Uterus (tissue), 4 donors: ENCODE data around the gene DPP6. TPM values are rescaled to one million over a fixed set of nuclear protein-coding genes. Genes with fewer than 3 reads are reported as not detected.

ENCODE experiments used
- DNase-seq, 2 donors: peaks; one replicate each; pipeline ENCODE4 v3.0.0-alpha.2; 2019 to 2020
- H3K27ac ChIP-seq, 2 donors: fragments of 200-600 bp; sonication (generic); 1 replicate in 1 of 2; 2 replicates in 1 of 2; pipeline ENCODE4 v1.5.1; 2016 to 2018
- H3K27me3 ChIP-seq, 2 donors: fragments of 200-600 bp; sonication (generic); one replicate each; pipeline ENCODE4 v1.5.1; 2018 to 2019; ENCODE audit warnings: control low read depth in 1 of 2
- H3K36me3 ChIP-seq, 2 donors: fragments of 200-600 bp; sonication (generic); one replicate each; pipeline ENCODE4 v1.5.1; 2019; ENCODE audit warnings: control low read depth in 1 of 2
- H3K4me1 ChIP-seq, 2 donors: fragments of 200-600 bp; sonication (generic); one replicate each; pipeline ENCODE4 v1.5.1; 2018 to 2019; ENCODE audit warnings: control low read depth in 1 of 2
- H3K4me3 ChIP-seq, 2 donors: fragments of 200-600 bp; sonication (generic); 1 replicate in 1 of 2; 2 replicates in 1 of 2; pipeline ENCODE4 v1.5.1; 2018 to 2019; ENCODE audit warnings: mild to moderate bottlenecking in 1 of 2
- H3K9me3 ChIP-seq, 2 donors: fragments of 200-600 bp; sonication (generic); one replicate each; pipeline ENCODE4 v1.5.1; 2019; ENCODE audit warnings: control low read depth in 1 of 2
- POLR2A ChIP-seq, 2 donors: fragments of 450-650 bp; IDR thresholded peaks; one replicate each; pipeline ENCODE4 v1.6.1; 2016; ENCODE audit warnings: antibody characterized with exemption in 2 of 2, mild to moderate bottlenecking in 1 of 2, moderate library complexity in 1 of 2
- intact Hi-C: fragments of 100-400 bp; cut with DNase I; formaldehyde crosslinking; loops from one replicate; pipeline ENCODE4 v1.15.1; 2023; ENCODE audit warnings: low total_unique reads
- total RNA-seq, 4 donors: library from RNA; depleted of rRNA in 3 of 4; stranded (reverse); fragments of >200 nt in 3 of 4; gene quantifications; one replicate each; pipeline versions ENCODE4 v1.1.0 to v1.2.4, GENCODE V29; 2014 to 2023
- TF ChIP-seq, protein P1 (sequence below), 4 experiments: fragments of 200-600 bp in 2 of 4; fragments of 450-650 bp in 2 of 4; sonication (generic) in 2 of 4; IDR thresholded peaks; one replicate each; pipeline ENCODE4 v1.5.1; 2016 to 2019; ENCODE audit warnings: antibody characterized with exemption in 4 of 4, mild to moderate bottlenecking in 2 of 4, moderate library complexity in 1 of 4
- donor health status: DM: yes; HTN: yes; CAD: no.

Gene DPP6
- total RNA-seq, 4 donors from 2014 or later = 4.1 to 107 (median 42.7) TPM

DNA sequence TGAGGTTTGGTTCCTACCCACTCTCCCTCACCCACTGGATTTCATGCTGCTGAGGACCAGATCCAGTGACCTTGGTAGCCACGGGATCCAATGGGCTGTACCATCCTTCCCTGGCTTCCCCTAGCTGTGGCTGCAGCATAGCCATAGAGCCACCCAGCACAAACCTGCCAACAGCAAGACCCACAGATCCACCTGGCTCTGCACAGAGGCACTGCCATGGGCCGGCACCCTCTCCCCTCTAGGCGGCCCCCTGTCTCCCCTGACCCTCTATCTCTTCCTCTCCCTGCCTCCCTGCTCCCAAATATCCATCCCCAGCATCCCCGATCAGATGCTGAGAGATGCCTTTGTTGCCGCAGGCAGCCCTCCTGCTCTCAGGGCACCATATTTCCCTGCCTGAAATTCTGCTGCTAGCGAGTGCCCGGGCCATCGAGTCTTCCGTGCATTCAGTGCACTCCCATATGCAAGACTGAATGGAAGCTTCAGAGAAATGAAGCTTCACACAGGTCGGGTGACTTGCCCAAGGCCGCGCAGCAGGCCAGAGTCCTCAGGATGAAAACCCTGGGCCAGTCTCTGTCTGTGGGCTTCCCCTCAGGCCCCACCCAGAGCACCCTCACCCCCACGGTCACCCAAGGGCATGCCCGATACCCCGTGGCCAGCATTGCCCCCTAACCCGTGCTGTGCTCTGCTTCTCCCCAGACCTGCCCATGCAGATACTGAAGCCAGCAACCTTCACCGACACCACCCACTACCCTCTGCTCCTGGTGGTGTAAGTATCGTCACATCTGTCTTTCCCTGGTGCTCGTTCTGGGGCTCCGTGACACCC, 819.9 kb downstream of the DPP6 start:
- no peak overlapping the region for H3K4me3 ChIP-seq
- H3K27me3 ChIP-seq = no peaks in the 10 kb centered on the region
- intact Hi-C loops = no loop called here
- no peaks in the 10 kb centered on the region for H3K4me1 ChIP-seq
- no peaks in the 10 kb centered on the region for H3K9me3 ChIP-seq
- no peak overlapping the region for H3K27ac ChIP-seq
- H3K36me3 ChIP-seq = no peaks in the 10 kb centered on the region
- TF ChIP-seq, protein P1, sequence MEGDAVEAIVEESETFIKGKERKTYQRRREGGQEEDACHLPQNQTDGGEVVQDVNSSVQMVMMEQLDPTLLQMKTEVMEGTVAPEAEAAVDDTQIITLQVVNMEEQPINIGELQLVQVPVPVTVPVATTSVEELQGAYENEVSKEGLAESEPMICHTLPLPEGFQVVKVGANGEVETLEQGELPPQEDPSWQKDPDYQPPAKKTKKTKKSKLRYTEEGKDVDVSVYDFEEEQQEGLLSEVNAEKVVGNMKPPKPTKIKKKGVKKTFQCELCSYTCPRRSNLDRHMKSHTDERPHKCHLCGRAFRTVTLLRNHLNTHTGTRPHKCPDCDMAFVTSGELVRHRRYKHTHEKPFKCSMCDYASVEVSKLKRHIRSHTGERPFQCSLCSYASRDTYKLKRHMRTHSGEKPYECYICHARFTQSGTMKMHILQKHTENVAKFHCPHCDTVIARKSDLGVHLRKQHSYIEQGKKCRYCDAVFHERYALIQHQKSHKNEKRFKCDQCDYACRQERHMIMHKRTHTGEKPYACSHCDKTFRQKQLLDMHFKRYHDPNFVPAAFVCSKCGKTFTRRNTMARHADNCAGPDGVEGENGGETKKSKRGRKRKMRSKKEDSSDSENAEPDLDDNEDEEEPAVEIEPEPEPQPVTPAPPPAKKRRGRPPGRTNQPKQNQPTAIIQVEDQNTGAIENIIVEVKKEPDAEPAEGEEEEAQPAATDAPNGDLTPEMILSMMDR (IDR thresholded peaks at IDR 0.05) = no peak
- no peak for TF ChIP-seq POLR2A (IDR thresholded peaks at IDR 0.05)
- no peak for DNase-seq

- Histone ChIP-seq H3K27me3 (no peaks in the 10 kb centered on the region), H3K4me1 (no peaks in the 10 kb centered on the region), H3K36me3 (no peaks in the 10 kb centered on the region), H3K9me3 (no peaks in the 10 kb centered on the region), H3K4me3 (no peak overlapping the region), H3K27ac (no peak overlapping the region)
- DNase-seq = no peak
- intact Hi-C loops = no loop called here
- TF ChIP-seq POLR2A (IDR thresholded peaks at IDR 0.05) = no peak
- TF ChIP-seq, protein P1 (IDR thresholded peaks at IDR 0.05) = no peak
Measured at GRCh38 chr7:154872811-154873499, 820.8 kb downstream of the DPP6 start.

DNA sequence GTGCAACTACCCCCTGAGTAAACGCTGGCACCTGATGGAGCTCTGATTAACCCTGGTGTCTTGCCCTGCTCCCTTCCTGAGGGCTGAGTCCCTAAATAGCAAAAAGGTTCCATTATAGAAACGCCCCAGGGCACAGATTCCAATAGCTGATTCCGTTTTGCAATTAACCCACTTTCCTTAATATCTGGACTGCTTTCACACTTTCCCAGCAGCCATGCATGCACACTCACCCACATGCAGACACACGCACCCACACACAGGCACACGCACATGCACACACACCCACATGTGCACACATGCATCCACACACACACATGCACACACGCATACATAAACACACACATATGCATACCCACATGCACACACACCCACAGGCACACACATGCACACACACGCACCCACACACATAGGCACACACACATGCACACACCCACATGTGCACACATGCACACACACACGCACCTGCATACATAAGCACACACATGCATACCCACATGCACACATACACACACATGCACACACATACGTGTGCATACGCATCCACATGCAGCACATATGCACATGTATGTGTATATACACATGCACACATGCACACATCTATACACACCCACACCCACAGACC, 821.4 kb downstream of the DPP6 start:
- intact Hi-C loops = no loop called here
- H3K27ac ChIP-seq = no peak overlapping the region
- H3K4me3 ChIP-seq = no peak overlapping the region
- H3K27me3 ChIP-seq = no peaks in the 10 kb centered on the region
- H3K9me3 ChIP-seq = no peaks in the 10 kb centered on the region
- no peak for DNase-seq
- no peak for TF ChIP-seq POLR2A (IDR thresholded peaks at IDR 0.05)
- TF ChIP-seq, protein P1 (IDR thresholded peaks at IDR 0.05) = no peak
- H3K4me1 ChIP-seq = no peaks in the 10 kb centered on the region
- H3K36me3 ChIP-seq = no peaks in the 10 kb centered on the region

DNA sequence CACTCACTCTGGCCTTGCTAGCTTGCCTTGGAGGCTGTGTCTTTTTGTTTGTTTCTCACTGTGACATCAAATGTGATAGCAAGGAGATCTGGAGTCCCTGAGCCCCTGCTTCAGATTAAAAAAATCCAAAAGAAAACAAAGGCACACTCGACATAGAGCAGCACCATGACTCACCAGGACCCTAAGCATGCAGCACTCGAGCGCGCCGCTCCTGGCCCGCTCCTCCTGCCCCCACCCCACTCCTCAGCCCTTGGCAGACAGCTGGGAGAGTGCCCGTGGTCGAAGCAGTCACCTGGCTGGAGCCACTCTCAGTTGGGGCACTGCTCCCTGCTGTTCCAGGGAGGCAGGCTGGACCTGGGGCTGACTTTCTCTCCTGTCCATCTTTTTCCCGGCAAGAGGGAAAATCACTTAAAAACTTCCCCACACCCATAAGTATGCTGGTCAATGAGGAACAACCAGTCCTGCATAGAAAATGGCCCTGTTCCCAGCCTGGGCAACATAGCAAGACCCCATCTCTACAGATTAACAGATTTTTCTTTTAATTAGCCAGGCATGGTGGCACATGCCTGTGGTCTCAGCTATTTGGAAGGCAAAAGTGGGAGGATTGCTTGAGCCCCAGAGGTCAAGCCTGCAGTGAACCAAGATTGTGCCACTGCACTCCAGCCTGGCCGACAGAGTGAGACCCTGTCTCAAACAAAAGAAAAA, 822.4 kb downstream of the DPP6 start:
- no peak overlapping the region for H3K4me3 ChIP-seq
- H3K4me1 ChIP-seq = no peaks in the 10 kb centered on the region
- H3K27me3 ChIP-seq = no peaks in the 10 kb centered on the region
- no peak overlapping the region for H3K27ac ChIP-seq
- no peaks in the 10 kb centered on the region for H3K36me3 ChIP-seq
- intact Hi-C loops = no loop called here
- H3K9me3 ChIP-seq = no peaks in the 10 kb centered on the region
- DNase-seq = no peak
- TF ChIP-seq, protein P1 (IDR thresholded peaks at IDR 0.05) = no peak
- TF ChIP-seq POLR2A (IDR thresholded peaks at IDR 0.05) = no peak
